ENCODE data around the gene NRXN3. TPM values are rescaled to one million over a fixed set of nuclear protein-coding genes. Genes with fewer than 3 reads are reported as not detected.
A peak's percentile ranks its signal among the peaks of the same experiment; 100 is the strongest.

NRXN3 gene
- total RNA-seq, 4 donors from 2014 or later = 0.19 to 1.4 (median 0.40) TPM

DNA sequence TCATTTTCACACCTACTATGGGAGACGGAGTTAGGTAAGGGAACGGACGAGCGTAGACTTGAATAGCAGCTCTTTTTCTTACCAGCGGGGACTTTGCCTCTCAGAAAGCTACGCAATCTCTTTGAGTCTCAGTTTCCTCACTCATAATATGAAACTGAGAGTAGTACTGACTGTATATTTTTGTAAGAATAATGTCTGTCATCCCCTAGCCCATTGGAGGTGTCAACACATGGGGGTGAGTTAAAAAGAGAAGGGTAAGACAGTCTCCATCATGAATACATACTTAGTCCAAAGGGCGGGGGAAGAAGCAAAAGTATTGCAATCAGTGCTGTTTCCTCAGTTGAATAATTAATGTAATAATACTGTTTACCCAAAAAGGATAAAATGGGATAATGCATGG, 592.2 kb downstream of the NRXN3 start:
- TF ChIP-seq, protein P1, sequence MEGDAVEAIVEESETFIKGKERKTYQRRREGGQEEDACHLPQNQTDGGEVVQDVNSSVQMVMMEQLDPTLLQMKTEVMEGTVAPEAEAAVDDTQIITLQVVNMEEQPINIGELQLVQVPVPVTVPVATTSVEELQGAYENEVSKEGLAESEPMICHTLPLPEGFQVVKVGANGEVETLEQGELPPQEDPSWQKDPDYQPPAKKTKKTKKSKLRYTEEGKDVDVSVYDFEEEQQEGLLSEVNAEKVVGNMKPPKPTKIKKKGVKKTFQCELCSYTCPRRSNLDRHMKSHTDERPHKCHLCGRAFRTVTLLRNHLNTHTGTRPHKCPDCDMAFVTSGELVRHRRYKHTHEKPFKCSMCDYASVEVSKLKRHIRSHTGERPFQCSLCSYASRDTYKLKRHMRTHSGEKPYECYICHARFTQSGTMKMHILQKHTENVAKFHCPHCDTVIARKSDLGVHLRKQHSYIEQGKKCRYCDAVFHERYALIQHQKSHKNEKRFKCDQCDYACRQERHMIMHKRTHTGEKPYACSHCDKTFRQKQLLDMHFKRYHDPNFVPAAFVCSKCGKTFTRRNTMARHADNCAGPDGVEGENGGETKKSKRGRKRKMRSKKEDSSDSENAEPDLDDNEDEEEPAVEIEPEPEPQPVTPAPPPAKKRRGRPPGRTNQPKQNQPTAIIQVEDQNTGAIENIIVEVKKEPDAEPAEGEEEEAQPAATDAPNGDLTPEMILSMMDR (IDR thresholded peaks at IDR 0.05) = no peak
- DNase-seq (ENCODE audit: low spot score) (no peak), ATAC-seq (ENCODE audit: low FRiP score) (no peak)

DNA sequence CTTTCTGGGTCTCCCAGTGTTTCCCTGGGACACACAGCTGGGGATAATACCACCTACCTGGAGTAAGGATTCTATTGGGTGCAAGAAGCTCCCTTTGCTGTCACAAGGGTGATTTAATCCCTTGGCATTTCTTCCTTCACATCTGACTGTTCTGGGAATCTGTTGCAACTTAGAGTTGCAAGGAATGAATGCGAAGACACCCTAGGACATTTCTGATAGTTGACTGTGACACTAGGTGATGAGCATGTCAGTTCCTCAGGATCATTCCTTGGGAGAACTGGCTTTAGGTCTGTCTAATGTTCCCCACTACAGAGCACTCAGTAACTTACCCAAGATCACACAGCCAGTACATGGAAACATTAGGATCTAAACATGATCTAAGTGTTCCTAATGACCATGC, 593.6 kb downstream of the NRXN3 start:
- ATAC-seq (ENCODE audit: low FRiP score) = no peak
- no peak for DNase-seq (ENCODE audit: low spot score)
- TF ChIP-seq, protein P1 (IDR thresholded peaks at IDR 0.05) = no peak

DNA sequence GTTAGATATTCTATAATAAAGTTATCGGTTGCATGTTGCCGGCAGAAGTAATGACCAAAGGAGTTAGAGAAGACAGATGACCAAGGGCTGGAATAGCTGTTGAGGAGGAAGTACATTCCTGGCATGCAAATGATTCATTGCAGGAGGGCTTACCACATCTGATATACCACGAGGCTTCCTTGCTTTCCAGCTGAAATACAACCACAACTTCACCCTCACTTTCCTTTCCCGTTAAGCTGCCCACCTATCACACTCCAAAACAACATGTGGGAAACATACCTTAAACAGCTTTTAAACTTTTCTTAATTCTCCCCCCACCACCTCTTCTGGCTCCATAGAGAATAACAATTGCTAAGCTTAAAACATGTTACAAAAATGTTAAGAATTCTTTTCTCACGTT, 594.1 kb downstream of the NRXN3 start:
- peak; percentile 71 for ATAC-seq (ENCODE audit: low FRiP score)
- DNase-seq (ENCODE audit: low spot score) = no peak
- TF ChIP-seq, protein P1 (IDR thresholded peaks at IDR 0.05) = no peak

DNA sequence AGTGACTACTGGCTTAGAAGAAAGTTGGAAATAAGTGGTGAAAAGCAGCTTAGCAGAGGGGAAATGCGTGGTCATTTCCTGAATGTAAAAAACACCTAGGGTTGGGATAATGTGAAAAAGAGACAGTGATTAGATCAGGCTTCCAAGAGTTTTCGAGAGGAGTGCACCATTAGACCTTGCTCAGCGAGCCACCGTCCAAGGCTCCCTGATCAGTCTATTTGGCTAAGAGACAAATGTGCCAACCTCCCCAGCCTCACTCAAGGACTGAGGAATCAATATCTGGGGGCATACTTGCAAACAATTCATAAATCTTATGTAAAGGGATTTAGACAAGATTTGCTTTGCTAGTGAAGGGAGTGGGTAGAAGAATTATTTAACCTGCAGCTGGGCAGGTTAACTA, 594.5 kb downstream of the NRXN3 start:
- TF ChIP-seq, protein P1 (IDR thresholded peaks at IDR 0.05) = no peak
- ATAC-seq (ENCODE audit: low FRiP score) = no peak
- no peak for DNase-seq (ENCODE audit: low spot score)

DNA sequence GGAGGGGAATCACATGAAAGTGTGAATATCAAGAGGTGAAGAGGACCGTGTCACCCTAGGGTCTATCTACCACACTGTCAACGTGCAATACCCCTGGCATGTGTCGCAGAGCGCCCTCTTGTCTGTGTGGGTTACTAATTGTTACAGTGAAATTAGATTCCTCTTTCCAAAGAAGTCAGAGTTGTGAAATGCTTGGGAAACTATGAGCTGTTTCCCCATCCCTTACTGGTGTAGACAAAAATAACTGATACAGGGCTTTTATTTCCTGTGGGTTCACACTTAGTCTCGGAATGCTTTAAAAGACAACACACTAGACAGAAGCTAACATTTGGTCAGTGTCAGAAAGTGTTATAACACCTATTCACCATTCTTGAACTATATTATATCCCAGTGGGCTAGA, 597.3 kb downstream of the NRXN3 start:
- DNase-seq (ENCODE audit: low spot score) = no peak
- TF ChIP-seq, protein P1 (IDR thresholded peaks at IDR 0.05) = no peak
- ATAC-seq (ENCODE audit: low FRiP score) = no peak

DNA sequence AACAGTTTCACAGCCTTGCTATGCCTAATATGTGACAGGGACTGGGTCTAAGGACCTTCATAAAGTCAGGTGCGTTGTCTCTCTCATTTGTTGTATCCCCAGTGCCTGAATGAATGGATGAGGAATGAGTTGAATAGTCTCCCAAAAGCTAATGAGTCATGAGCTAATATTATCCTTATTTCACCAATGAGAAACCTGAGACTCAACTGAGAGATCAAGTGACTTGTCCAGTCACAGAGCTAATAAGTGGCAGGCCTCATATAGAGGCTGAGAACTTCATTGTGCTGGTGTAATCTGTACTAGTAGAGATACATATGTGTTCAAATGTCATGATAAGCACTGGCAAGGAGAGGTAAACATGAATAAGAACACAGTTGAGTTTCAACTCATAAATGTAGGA, 612.4 kb downstream of the NRXN3 start:
- DNase-seq (ENCODE audit: low spot score) (no peak), ATAC-seq (ENCODE audit: low FRiP score) (no peak)
- TF ChIP-seq, protein P1 (IDR thresholded peaks at IDR 0.05) = no peak

DNA sequence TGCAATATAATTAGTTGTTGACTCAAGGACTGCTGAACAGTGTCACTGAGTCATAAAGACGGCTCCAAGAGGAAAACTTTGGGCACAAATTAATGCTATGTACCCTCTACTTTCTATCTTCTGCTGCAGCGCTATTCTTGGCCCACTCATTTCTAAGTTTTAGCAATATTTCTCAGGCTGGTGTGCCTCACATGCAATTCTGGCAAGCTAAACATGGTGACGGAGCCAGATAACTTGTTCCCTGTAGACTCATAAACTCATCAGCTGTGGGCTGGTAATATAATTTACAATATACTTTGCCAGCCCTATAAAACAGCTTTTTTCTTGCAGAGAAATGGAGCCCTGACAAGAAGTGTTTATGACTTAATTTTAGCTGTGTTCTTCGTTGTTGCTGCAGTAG, 615.1 kb downstream of the NRXN3 start:
- no peak for ATAC-seq (ENCODE audit: low FRiP score)
- TF ChIP-seq, protein P1 (IDR thresholded peaks at IDR 0.05) = no peak

More for the DNA sequence above, 615.1 kb downstream of the NRXN3 start:
- no peak for DNase-seq (ENCODE audit: low spot score)

Measured in omental fat pad (tissue), 4 donors.